GM21423 (cell line): ENCODE measurements around the gene TGM2.

ENCODE experiments used
- ATAC-seq: cut with Tn5 transposase; IDR thresholded peaks from one replicate; pipeline ENCODE4 v1.9.1; 2021; ENCODE audit warnings: mild to moderate bottlenecking, moderate library complexity; ENCODE audit not compliant: unreplicated experiment

TGM2 gene

GRCh38 chr20:38178065-38178491, 13.0 kb upstream of the TGM2 start:
- no peak for ATAC-seq

- ATAC-seq: no peak
Measured at GRCh38 chr20:38177201-38177600, 12.1 kb upstream of the TGM2 start.

GRCh38 chr20:38175304-38176180, 10.5 kb upstream of the TGM2 start:
- no peak for ATAC-seq

GRCh38 chr20:38173237-38174156, 8.4 kb upstream of the TGM2 start:
- ATAC-seq: no peak

GRCh38 chr20:38172408-38172807, 7.3 kb upstream of the TGM2 start:
- ATAC-seq: no peak

GRCh38 chr20:38171675-38172043, 6.6 kb upstream of the TGM2 start:
- no peak for ATAC-seq

GRCh38 chr20:38170826-38171674, 6.0 kb upstream of the TGM2 start:
- ATAC-seq: no peak

GRCh38 chr20:38170219-38170825, 5.3 kb upstream of the TGM2 start:
- no peak for ATAC-seq

GRCh38 chr20:38169636-38170193, 4.6 kb upstream of the TGM2 start:
- ATAC-seq: no peak

- no peak for ATAC-seq
Measured at GRCh38 chr20:38168791-38169589, 3.9 kb upstream of the TGM2 start.

- ATAC-seq: no peak
Measured at GRCh38 chr20:38167851-38168760, 3.0 kb upstream of the TGM2 start.

GRCh38 chr20:38167328-38167850, 2.3 kb upstream of the TGM2 start:
- ATAC-seq: no peak

- ATAC-seq: no peak
Measured at GRCh38 chr20:38166703-38167233, 1.7 kb upstream of the TGM2 start.

- ATAC-seq: no peak
Measured at GRCh38 chr20:38165966-38166702, 1.1 kb upstream of the TGM2 start.

GRCh38 chr20:38164624-38165088, 414 bp downstream of the TGM2 start:
- ATAC-seq: no peak

GRCh38 chr20:38164069-38164468, 1.0 kb downstream of the TGM2 start:
- no peak for ATAC-seq
